ENCODE results near the gene CNPPD1.
A peak's percentile ranks its signal among the peaks of the same experiment; 100 is the strongest.

The CNPPD1 gene

GRCh38 chr2:219176818-219177551 lies at the start of gene CNPPD1:
Gene CNPPD1 (minus strand): TSS chr2:219176925. CDS start chr2:219176828, 97 bp downstream.
- DNase-seq: peak; percentile 87

DNA sequence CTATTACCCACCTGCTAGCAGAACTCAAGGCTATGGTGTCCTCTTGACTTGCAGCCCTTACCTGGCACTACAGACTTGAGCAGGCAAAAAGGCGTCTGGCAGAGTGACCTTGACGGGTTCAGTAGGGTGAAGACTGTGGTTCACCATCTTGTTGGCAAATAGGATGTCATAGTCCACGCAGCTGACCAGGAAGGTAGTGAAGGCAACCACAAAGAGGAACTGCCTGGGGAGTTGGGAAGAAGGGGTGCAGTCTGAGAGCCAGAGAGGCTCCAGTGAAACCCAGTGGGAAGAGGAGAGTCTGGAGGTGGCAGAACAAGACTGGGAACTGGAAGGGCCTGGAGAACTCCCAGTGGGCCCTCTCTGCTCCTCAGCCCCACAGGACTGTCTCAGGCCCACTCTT lies 48.6 kb upstream of the CNPPD1 start:
- no peak for DNase-seq

DNA sequence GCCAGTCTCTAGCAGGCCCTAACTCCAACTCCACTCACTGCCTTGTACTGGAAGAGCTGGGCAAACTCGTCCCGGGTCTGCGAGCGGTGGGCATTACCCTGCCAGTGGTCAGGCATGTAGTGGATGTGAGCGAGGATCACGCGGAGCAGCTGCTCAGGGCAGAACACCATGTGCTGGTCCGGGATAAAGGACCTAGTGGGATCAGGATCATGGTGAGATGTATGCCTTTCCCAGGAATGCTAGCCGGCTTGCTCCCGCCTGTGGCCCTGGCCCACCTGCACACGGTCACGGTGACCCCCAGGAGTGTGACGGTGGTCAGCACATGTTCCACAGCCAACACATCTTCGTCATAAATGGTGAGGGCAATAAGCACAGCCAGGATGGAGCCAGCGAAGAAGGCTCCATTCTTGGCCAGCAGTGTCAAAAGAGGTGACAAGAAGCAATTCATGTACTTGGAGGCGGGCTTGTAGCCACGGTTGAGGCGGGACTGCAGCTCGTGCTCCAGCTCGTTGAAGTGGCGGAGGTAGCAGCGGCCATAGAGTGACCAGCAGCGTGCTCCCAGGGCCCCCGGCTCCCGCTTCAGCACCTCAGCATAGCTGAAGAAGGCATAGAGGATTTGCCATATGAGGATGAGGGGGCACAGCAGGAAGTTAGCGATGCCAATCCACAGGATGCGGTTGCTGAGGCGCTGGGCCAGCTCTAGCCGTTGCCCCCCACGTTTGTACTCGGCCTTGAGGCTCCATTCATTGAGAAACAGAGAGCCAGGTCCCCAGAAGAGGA lies 47.3 kb upstream of the CNPPD1 start:
- no peak for DNase-seq

GRCh38 chr2:219221957-219222518 lies 45.3 kb upstream of the CNPPD1 start:
- DNase-seq: no peak

DNA sequence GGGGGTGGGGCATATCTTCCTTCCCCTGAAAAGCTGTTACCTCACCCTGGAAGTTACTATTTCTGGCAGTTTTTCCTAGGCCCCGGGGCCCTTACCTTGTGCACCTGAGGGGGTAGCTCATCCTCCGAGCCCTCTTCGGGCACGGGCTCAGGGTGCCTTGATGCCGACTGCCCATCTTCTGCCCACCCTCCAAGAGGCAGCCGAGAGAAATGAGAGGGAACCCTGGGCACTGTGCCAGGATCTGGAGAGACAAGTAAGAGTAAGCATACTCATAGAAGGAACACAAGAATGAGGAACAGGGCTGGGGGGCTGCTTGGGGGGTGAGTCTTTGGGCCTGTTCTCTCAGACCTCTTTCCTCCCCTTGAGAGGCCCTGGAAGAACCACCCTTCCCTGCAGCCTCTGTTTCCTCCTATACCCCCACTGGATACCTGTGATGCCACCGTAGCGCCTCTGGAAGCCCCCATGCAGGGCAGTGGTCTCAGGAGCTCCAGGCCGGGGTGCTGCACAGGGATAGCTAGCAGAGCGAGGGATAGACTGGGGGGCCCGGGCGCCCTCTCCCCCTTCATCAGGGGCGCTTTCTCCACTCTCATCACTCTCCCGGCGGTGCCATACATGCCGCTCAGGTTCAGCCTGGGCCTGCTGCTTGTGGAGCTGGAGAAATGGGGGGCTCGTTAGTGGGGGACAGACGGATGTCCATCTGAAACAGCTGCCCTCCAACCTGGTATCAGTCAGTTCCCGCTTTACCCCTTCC lies 44.1 kb upstream of the CNPPD1 start:
- no peak for DNase-seq

DNA sequence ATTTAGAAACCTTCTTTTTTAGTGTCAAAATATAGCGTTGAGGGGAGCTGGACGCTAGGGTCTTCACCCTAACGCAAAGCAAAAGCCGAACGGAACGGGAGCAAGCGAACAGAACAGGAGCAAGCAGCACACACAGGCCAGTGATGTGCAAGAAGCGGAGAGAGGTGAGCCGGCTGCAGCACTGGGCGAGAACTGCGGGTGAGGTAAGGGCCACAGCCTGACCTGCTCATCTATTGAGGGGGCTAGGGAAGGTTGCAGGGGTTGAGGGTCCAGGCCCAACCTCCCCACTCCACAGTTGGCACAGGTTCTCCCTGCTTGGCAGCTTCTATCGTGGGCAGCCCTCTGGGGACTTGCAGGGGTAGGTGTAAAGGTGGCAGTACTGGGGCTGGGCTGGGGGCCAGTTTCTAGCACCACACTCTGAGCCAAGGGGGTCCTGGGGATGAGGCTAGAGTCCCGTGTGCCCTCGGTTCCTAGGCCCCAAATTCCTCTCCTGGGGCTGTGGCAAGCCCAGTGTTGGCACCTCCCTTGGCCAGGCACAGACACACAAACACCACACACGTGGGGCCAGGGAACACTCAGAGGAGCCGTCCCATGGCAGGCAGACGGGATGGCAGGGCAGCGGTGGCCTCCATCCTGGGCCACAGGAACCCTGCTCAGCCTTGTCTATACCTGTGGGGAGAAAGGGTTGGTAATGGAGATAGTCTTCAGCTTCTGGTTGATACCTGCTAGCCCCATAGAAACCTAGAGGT lies 43.2 kb upstream of the CNPPD1 start:
- DNase-seq: no peak

- DNase-seq: peak; percentile 79
These were observed 42.3 kb upstream of the CNPPD1 start, which contains the start of gene ABCB6 for GRCh38 chr2:219218732-219219701. Gene ABCB6 (minus strand): TSS chr2:219218958. CDS start chr2:219218673, 285 bp downstream.

DNA sequence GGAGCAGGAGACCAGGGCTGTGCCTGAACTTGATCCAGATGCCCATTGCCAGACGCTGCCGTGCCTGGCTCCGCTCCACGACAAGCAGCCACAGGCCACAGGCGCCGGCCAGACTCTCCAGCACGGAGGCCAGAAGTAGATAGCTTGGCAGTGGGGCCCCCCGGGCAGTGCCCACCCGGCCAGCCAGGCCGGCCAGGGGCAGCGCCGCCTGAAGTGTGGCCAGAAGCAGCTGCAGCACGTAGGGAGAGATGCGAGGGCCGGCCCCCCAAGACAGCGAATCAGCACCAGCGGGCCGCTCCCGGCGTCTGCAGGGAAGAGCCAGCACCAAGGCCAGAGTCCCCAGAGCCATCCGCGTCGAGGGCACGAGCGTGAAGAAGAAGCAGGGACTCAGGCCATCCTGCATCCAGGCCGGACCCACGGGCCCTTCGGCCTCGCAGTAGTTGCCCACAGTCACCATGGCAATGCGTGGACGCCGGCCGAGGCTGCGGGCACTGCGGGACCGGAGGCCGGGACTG lies 41.5 kb upstream of the CNPPD1 start:
- no peak for DNase-seq

- no peak for DNase-seq
These were observed 39.8 kb upstream of the CNPPD1 start for GRCh38 chr2:219216535-219216915.

DNA sequence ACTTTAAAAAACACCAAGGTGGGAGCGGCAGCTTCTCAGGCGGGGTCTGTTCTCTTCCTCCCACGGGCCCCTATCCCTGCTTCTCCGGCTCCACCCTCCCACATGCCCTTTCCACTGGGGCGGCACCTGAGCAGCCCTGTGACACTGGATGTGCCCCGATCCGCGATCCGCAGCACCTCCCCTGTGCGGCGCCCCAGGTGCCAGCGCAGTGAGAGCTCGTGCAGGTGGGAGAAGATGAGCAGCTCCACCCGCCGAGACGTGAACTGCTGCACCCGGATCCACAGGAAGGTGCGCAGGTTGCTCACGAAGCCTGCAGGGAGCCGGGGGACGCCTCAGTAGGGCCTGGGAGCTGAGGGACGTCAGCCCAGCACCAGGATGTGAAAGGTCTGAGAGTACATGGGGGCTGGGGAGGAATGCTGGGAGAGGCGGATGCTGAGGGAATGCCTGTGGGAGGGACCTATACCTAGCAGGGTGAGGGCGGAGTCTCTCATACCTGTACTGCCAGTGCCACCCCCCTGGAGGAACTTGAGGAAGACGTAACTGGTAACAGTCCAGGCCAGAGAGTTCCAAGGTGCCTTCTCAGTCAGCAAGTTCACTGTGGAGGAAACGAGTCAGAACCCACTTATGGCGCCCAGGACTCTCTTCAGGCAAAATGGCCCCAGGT lies 39.3 kb upstream of the CNPPD1 start:
- DNase-seq: no peak

DNA sequence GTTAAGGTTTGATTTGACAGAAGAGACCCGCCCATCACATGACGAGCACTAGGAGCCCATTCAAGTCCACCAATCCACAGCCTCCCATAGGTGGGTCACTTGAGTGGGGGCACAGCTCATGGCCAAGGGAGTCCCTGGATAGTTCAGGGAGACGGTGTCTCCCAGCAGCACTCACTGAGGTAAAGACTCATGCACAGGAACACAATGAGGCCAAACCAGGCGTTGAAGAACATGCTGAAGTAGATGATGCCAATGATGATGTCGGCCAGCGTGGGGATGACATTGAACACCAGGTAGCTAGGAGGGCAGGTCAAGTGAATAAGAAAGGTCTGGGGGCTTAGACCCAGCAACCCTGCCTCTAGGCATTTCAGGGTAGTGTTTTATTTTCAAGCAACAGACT lies 38.1 kb upstream of the CNPPD1 start:
- DNase-seq: no peak

DNA sequence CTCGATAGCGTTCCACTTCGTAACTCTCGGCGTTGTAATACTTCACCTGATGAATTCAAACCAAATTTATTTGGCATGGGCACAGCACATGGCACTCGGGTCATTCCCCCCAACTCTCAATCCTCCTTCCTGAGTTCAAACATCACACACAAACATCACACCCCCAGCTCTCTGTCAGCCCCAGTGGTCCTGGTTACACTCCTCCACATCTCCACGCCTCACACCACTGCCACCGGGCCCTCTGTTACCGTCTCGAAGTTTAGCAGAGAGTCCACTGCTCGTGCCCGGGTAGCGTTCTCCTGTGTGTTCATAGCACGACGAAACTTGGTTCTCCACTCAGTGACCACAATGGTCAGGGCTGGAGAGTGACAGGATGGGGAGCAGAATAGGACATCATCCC lies 37.4 kb upstream of the CNPPD1 start:
- DNase-seq: no peak

DNA sequence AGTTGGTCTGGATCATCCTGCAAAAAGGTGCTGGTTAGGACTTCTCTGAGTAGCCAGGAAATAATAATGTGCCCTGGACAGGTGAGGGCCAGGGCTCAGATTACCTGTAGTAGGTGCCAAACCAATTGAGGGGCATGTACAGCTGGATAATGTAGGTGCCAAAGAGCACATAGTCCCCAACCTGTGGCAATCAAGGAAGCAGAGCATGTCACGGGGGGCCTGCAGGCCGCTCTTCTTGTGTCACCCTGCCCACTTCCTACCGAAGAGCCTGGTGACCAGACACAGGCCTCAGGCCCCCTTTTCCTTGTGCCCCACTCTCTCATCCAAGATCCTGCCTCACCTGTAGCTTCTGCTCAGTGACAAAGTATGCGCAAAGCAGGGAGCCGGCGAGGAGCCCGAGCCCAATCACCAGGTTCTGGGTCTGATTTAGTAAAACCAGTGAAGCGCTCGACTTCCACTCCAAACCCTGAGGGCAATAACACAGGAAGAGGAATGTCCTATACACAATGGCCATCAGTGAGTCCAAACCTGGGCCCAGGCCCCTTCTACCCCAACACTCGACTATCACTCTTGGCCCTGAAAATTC lies 36.9 kb upstream of the CNPPD1 start:
- DNase-seq: no peak

DNA sequence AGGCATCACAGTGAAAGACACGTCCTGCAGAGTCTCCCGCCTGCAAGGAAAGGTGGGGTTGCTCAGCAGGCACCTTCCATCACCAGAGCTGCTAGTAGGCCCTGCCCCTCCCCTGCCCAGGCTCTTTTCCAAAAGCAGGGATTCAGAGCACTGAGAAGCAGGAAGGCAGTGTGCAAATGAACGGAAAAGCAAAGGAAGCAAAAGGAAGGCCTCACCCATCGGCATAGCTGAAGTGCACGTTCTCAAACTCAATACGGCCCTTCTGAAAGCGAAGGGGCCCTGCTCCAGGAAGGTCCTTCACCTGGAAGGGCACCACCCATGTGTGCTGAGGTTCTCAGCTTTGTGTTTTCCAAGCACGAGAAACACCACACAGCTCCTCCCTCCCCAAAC lies 36.3 kb upstream of the CNPPD1 start:
- DNase-seq: no peak

GRCh38 chr2:219210886-219211362 lies 34.2 kb upstream of the CNPPD1 start:
- DNase-seq: no peak

DNA sequence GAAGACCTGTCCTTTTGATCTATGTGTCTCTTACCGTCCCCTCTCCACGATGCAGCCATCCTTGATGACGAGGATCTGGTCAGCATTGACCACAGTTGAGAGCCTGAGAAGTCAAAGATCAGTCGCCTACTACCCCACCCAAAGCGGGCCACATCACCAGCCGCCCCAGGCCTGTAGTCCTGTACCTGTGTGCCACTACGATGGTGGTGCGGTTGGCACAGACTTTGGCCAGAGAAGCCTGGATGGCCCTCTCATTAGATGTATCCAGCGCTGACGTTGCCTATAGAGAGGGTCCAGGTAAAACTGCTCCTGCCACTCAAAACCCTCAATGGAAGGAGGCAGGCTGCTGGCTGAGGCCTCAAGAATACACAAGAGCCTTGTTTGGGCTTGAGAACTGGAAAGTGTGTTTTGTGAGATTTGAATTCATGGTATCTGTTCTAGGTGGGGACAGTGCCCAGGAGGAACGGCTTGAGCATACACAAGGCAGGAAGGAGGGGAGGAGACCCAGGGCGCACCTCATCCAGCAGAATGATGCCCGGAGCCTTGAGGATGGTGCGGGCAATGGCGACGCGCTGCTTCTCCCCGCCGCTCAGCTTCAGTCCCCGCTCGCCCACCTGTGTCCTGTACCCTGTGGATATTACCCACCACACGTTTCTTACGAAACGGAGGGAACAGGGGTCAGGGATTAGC lies 33.6 kb upstream of the CNPPD1 start:
- DNase-seq: no peak

DNA sequence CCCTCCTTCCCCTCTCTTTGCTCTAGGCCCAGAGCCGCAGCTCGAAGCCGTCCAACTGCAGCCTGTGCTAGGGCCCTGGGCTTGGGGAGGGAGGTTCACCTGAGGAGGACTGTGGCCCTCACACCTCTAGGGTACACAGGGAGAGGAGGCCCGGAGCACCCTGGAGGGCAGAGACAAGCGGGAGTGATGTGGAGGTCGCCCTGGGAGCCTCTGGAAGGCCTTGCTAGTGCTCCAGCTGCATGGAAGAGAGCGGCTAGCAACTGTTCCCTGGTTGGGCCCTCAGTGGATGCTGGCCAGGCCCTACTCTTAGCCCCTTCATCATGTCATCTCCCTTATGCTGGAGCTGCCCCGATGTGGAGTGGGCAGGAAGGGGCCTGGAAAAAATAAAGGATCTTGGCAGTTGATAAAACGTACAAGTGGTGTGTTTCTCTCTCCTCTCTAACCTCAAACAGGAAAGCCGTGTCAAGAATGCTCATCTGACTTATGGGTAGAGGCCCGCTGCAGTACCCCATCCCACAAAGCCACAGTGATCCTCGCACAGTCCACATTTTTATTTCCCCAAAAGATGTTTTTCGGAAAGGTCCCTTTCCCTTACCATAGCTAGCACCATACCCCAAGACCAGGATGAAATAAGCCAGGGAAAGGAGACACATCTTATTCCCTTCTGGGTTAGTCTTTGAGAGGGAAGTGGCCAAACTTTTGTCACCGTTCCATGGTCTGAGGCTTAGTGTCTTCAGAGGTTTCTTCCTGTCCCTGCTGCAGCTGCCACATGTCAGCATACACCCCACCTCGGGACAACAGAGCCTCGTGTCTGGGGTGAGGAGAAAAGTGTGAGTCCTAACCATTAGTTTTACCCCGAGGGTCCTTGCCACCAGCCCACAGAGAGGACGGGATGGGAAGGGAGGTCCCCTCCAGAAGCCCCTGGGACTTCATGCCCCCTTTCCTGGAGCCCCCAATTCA lies 32.8 kb upstream of the CNPPD1 start:
- no peak for DNase-seq
